Measurements from ENCODE around the gene MXI1.

Gene MXI1

GRCh38 chr10:110323503-110323902, 116.1 kb downstream of the MXI1 start:
- Histone ChIP-seq H3K4me2 (ENCODE audit: low read length) (no peak overlapping the region), H3K9me2 (replicated peaks; ENCODE audit: control insufficient read depth, low read length) (no peaks in the 10 kb centered on the region), H3K9me3 (ENCODE audit: control insufficient read depth, insufficient read depth, low read length) (no peaks in the 10 kb centered on the region; the same call in 1 of the 2 replicates), H4K20me1 (ENCODE audit: control insufficient read depth, insufficient read depth, low read depth, low read length) (no peaks in the 10 kb centered on the region), H3K36me3 (ENCODE audit: control insufficient read depth, low read length) (no peaks in the 10 kb centered on the region), H3K4me3 (ENCODE audit: low read length) (no peak overlapping the region), H3K79me2 (ENCODE audit: control insufficient read depth, low read length) (no peaks in the 10 kb centered on the region), H3K27ac (ENCODE audit: low read depth, low read length) (no peak overlapping the region), H3K27me3 (ENCODE audit: control insufficient read depth, low read length) (peaks cover 43% of the 10 kb centered on the region), H3K4me1 (ENCODE audit: control insufficient read depth, low read length) (no peaks in the 10 kb centered on the region), H3F3A (ENCODE audit: control insufficient read depth, insufficient read depth) (no peaks in the 10 kb centered on the region)
- no peak for TF ChIP-seq EZH2phosphoT487 (IDR thresholded peaks at IDR 0.05; ENCODE audit: borderline replicate concordance, low read length)
- no peak for TF ChIP-seq CTCF (IDR thresholded peaks at IDR 0.05; ENCODE audit: low read depth, low read length, poor library complexity, severe bottlenecking)

- H3K79me2 ChIP-seq (ENCODE audit: control insufficient read depth, low read length) = no peaks in the 10 kb centered on the region
- H3K36me3 ChIP-seq (ENCODE audit: control insufficient read depth, low read length) = no peaks in the 10 kb centered on the region
- no peak overlapping the region for H3K4me3 ChIP-seq (ENCODE audit: low read length)
- peaks cover 43% of the 10 kb centered on the region for H3K27me3 ChIP-seq (ENCODE audit: control insufficient read depth, low read length)
- no peaks in the 10 kb centered on the region for H4K20me1 ChIP-seq (ENCODE audit: control insufficient read depth, insufficient read depth, low read depth, low read length)
- no peak overlapping the region for H3K4me2 ChIP-seq (ENCODE audit: low read length)
- H3K9me2 ChIP-seq (replicated peaks; ENCODE audit: control insufficient read depth, low read length) = no peaks in the 10 kb centered on the region
- no peaks in the 10 kb centered on the region for H3K4me1 ChIP-seq (ENCODE audit: control insufficient read depth, low read length)
- H3K9me3 ChIP-seq (ENCODE audit: control insufficient read depth, insufficient read depth, low read length) = no peaks in the 10 kb centered on the region; the same call in 1 of the 2 replicates
- no peak overlapping the region for H3K27ac ChIP-seq (ENCODE audit: low read depth, low read length)
- H3F3A ChIP-seq (ENCODE audit: control insufficient read depth, insufficient read depth) = no peaks in the 10 kb centered on the region
- TF ChIP-seq EZH2phosphoT487 (IDR thresholded peaks at IDR 0.05; ENCODE audit: borderline replicate concordance, low read length) (no peak), CTCF (IDR thresholded peaks at IDR 0.05; ENCODE audit: low read depth, low read length, poor library complexity, severe bottlenecking) (no peak)
These were observed 116.9 kb downstream of the MXI1 start for GRCh38 chr10:110324201-110324804.

- TF ChIP-seq CTCF (IDR thresholded peaks at IDR 0.05; ENCODE audit: low read depth, low read length, poor library complexity, severe bottlenecking) (no peak), EZH2phosphoT487 (IDR thresholded peaks at IDR 0.05; ENCODE audit: borderline replicate concordance, low read length) (no peak)
- no peaks in the 10 kb centered on the region for H3K79me2 ChIP-seq (ENCODE audit: control insufficient read depth, low read length)
- no peak overlapping the region for H3K4me2 ChIP-seq (ENCODE audit: low read length)
- no peak overlapping the region for H3K4me3 ChIP-seq (ENCODE audit: low read length)
- no peaks in the 10 kb centered on the region for H3F3A ChIP-seq (ENCODE audit: control insufficient read depth, insufficient read depth)
- H3K36me3 ChIP-seq (ENCODE audit: control insufficient read depth, low read length) = no peaks in the 10 kb centered on the region
- H3K9me3 ChIP-seq (ENCODE audit: control insufficient read depth, insufficient read depth, low read length) = no peaks in the 10 kb centered on the region; the same call in 1 of the 2 replicates
- no peak overlapping the region for H3K27ac ChIP-seq (ENCODE audit: low read depth, low read length)
- no peaks in the 10 kb centered on the region for H4K20me1 ChIP-seq (ENCODE audit: control insufficient read depth, insufficient read depth, low read depth, low read length)
- no peaks in the 10 kb centered on the region for H3K9me2 ChIP-seq (replicated peaks; ENCODE audit: control insufficient read depth, low read length)
- H3K27me3 ChIP-seq (ENCODE audit: control insufficient read depth, low read length) = peaks cover 43% of the 10 kb centered on the region
- H3K4me1 ChIP-seq (ENCODE audit: control insufficient read depth, low read length) = no peaks in the 10 kb centered on the region
These were observed 117.4 kb downstream of the MXI1 start for GRCh38 chr10:110324805-110325280.
